MM.1S (cell line): ENCODE measurements around the gene SETDB1.

Experiments
- CTCF ChIP-seq: fragments of 300-600 bp; sonication (generic); IDR thresholded peaks from 2 replicates; pipeline ENCODE4 v1.5.1; 2016; ENCODE audit warnings: antibody characterized with exemption, low read length, mixed read lengths
- EZH2 ChIP-seq: fragments of 300-600 bp; sonication (generic); optimal IDR thresholded peaks from 2 replicates; pipeline ENCODE3; 2017; ENCODE audit warnings: low read depth, mild to moderate bottlenecking, antibody characterized with exemption, low read length, mixed read lengths
- EZH2phosphoT487 ChIP-seq: fragments of 300-600 bp; sonication (generic); IDR thresholded peaks from 2 replicates; pipeline ENCODE4 v1.6.1; 2018; ENCODE audit warnings: antibody characterized with exemption, low read length

- TF ChIP-seq CTCF (no peak), EZH2 (no peak), EZH2phosphoT487 (no peak)
Measured at GRCh38 chr1:151002611-151003010, 76.4 kb downstream of the SETDB1 start.
